Measurements from ENCODE around the gene METTL26. TPM values are rescaled to one million over a fixed set of nuclear protein-coding genes. Genes with fewer than 3 reads are reported as not detected.

METTL26 gene
- total and polyA plus RNA-seq, 2 experiments from 2014 or later = 77.9 to 155 TPM

GRCh38 chr16:637081-638018, 1.2 kb upstream of the METTL26 start:
- Histone ChIP-seq H3K4me2 (peak overlapping the region; percentile 98), H2AFZ (peak overlapping the region; percentile 67), H3K27me3 (no peaks in the 10 kb centered on the region), H3K79me2 (peaks cover 12% of the 10 kb centered on the region), H3K36me3 (replicated peaks; ENCODE audit: insufficient read depth, low read depth) (no peaks in the 10 kb centered on the region), H3K27ac (peak overlapping the region; percentile 99), H3K9me3 (ENCODE audit: low read depth) (no peaks in the 10 kb centered on the region), H3K4me1 (ENCODE audit: insufficient read depth) (peaks cover 17% of the 10 kb centered on the region), H4K20me1 (ENCODE audit: insufficient read depth, poor library complexity, severe bottlenecking) (no peaks in the 10 kb centered on the region), H3K9me2 (replicated peaks; ENCODE audit: insufficient read depth) (no peaks in the 10 kb centered on the region), H3K4me3 (peak overlapping the region; percentile 96)
- 26% methylated on average over 40 of the region's 53 CpGs for WGBS (ENCODE audit: low lambda C conversion rate, missing lambda C conversion rate)
- TF ChIP-seq EZH2 (IDR thresholded peaks at IDR 0.05; ENCODE audit: borderline replicate concordance) = no peak
- DNase-seq (ENCODE audit: low spot score) = peak; percentile 97

DNA sequence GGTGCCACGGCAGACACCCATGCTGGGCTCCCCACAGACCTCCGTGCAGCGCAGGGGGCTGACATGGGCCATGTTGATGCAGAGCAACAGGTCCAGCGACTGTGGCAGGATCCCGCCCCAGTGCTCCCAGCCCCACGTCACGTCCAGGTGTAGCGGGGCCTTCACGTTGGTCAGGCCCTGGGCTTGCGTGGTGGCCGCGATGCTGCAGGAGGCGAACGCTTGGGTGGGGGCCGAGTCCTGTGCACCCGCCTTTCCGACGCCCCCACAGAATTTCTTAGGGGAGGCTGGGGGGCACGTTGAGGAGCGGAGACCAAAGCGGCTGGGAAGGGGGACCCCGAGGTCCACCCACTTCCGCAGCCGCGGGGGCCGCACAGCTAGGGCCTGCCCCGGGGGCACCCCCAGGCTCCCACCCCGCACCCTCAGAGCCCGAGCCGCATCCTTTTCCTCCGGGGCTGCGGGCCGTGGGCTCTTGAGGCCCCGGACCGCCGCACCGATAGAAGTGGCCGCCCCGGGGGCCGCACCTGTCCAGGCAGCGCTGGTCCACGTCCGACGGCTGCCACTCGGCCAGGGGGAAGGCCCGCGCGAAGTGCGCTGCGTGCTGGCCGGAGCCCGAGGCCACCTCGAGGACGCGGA, 416 bp downstream of the METTL26 start:
- Histone ChIP-seq H3K4me1 (ENCODE audit: insufficient read depth) (peaks cover 24% of the 10 kb centered on the region), H4K20me1 (ENCODE audit: insufficient read depth, poor library complexity, severe bottlenecking) (no peaks in the 10 kb centered on the region), H3K4me2 (peak overlapping the region; percentile 98), H3K9me3 (ENCODE audit: low read depth) (no peaks in the 10 kb centered on the region), H3K79me2 (peaks cover 12% of the 10 kb centered on the region), H3K9me2 (replicated peaks; ENCODE audit: insufficient read depth) (no peaks in the 10 kb centered on the region), H2AFZ (peak overlapping the region; percentile 34), H3K27ac (peak overlapping the region; percentile 99), H3K4me3 (peak overlapping the region; percentile 73), H3K27me3 (no peaks in the 10 kb centered on the region), H3K36me3 (replicated peaks; ENCODE audit: insufficient read depth, low read depth) (no peaks in the 10 kb centered on the region)
- TF ChIP-seq EZH2phosphoT487 (IDR thresholded peaks at IDR 0.05; ENCODE audit: low read depth, severe bottlenecking, unreplicated experiment) = no peak
- TF ChIP-seq EZH2 (IDR thresholded peaks at IDR 0.05; ENCODE audit: borderline replicate concordance) = no peak
- TF ChIP-seq, protein P1, sequence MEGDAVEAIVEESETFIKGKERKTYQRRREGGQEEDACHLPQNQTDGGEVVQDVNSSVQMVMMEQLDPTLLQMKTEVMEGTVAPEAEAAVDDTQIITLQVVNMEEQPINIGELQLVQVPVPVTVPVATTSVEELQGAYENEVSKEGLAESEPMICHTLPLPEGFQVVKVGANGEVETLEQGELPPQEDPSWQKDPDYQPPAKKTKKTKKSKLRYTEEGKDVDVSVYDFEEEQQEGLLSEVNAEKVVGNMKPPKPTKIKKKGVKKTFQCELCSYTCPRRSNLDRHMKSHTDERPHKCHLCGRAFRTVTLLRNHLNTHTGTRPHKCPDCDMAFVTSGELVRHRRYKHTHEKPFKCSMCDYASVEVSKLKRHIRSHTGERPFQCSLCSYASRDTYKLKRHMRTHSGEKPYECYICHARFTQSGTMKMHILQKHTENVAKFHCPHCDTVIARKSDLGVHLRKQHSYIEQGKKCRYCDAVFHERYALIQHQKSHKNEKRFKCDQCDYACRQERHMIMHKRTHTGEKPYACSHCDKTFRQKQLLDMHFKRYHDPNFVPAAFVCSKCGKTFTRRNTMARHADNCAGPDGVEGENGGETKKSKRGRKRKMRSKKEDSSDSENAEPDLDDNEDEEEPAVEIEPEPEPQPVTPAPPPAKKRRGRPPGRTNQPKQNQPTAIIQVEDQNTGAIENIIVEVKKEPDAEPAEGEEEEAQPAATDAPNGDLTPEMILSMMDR (IDR thresholded peaks at IDR 0.05; ENCODE audit: poor library complexity) = no peak
- no peak for DNase-seq (ENCODE audit: low spot score)
- WGBS (ENCODE audit: low lambda C conversion rate, missing lambda C conversion rate) = 14% methylated on average over 39 of the region's 55 CpGs

DNA sequence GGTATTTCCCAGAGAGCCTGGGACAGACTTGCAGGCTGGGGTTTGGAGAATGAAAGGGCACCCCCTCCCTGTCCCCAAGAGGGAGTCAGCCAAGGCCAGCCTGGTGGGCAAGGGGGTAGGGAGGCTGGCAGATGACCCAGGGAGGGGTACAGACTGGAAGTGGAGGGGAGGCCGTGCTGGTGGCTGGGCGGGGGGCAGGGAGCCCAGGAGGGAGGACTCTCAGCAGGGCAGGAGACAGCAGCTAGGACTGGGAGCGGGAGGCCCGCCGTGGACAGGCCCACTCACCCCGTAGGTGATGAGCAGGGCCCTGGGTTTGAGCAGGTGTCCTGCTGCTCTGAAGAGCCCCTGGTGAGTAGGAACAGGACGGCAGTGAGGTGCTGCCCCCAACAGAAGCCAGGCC, 1.1 kb downstream of the METTL26 start:
- Histone ChIP-seq H3K79me2 (peaks cover 12% of the 10 kb centered on the region), H2AFZ (no peak overlapping the region), H3K9me2 (replicated peaks; ENCODE audit: insufficient read depth) (no peaks in the 10 kb centered on the region), H3K36me3 (replicated peaks; ENCODE audit: insufficient read depth, low read depth) (no peaks in the 10 kb centered on the region), H3K9me3 (ENCODE audit: low read depth) (no peaks in the 10 kb centered on the region), H4K20me1 (ENCODE audit: insufficient read depth, poor library complexity, severe bottlenecking) (no peaks in the 10 kb centered on the region), H3K27ac (no peak overlapping the region), H3K4me3 (no peak overlapping the region), H3K27me3 (no peaks in the 10 kb centered on the region), H3K4me2 (peak overlapping the region; percentile 98), H3K4me1 (ENCODE audit: insufficient read depth) (peaks cover 31% of the 10 kb centered on the region)
- TF ChIP-seq EZH2 (IDR thresholded peaks at IDR 0.05; ENCODE audit: borderline replicate concordance) (no peak), EZH2phosphoT487 (IDR thresholded peaks at IDR 0.05; ENCODE audit: low read depth, severe bottlenecking, unreplicated experiment) (no peak)
- TF ChIP-seq, protein P1 (IDR thresholded peaks at IDR 0.05; ENCODE audit: poor library complexity) = no peak
- 89% methylated on average over 7 of the region's 7 CpGs for WGBS (ENCODE audit: low lambda C conversion rate, missing lambda C conversion rate)
- DNase-seq (ENCODE audit: low spot score) = no peak
